OCI-LY1 (cell line): ENCODE data around the gene CCDC187.

Source experiments
- H2AFZ ChIP-seq: fragments of 200-600 bp; sonication (generic), shearing (Covaris generic); 2 replicates; pipeline ENCODE4 v1.6.0; 2014; ENCODE audit warnings: antibody characterized with exemption, mild to moderate bottlenecking, low read length
- H3F3A ChIP-seq: fragments of 200-600 bp; sonication (generic), shearing (Covaris generic); 2 replicates; pipeline ENCODE4 v1.6.0; 2014; ENCODE audit warnings: mild to moderate bottlenecking, antibody characterized with exemption, low read length, moderate library complexity; ENCODE audit not compliant: insufficient read depth
- H3K27ac ChIP-seq: fragments of 200-600 bp; sonication (generic); 2 replicates; pipeline ENCODE4 v1.5.1; 2014; ENCODE audit warnings: low read length, mixed run types, mild to moderate bottlenecking, low read depth; ENCODE audit not compliant: poor library complexity, severe bottlenecking
- H3K27me3 ChIP-seq: fragments of 200-600 bp; sonication (generic); 2 replicates; pipeline ENCODE4 v1.6.0; 2014; ENCODE audit warnings: antibody characterized with exemption, mild to moderate bottlenecking, low read length, moderate library complexity; ENCODE audit not compliant: insufficient read depth
- H3K36me3 ChIP-seq: fragments of 200-600 bp; sonication (generic); 2 replicates; pipeline ENCODE4 v1.6.1; 2014; ENCODE audit warnings: mild to moderate bottlenecking, antibody characterized with exemption, low read length, moderate library complexity, mixed read lengths; ENCODE audit not compliant: insufficient read depth
- H3K4me1 ChIP-seq: fragments of 200-600 bp; sonication (generic); 2 replicates; pipeline ENCODE4 v1.5.1; 2014; ENCODE audit warnings: mild to moderate bottlenecking, low read length, moderate library complexity; ENCODE audit not compliant: insufficient read depth, severe bottlenecking
- H3K4me2 ChIP-seq: fragments of 200-600 bp; sonication (generic), shearing (Covaris generic); 2 replicates; pipeline ENCODE4 v1.6.1; 2014; ENCODE audit warnings: low read length
- H3K4me3 ChIP-seq: fragments of 200-600 bp; sonication (generic); 2 replicates; pipeline ENCODE4 v1.5.1; 2014; ENCODE audit warnings: low read length, low read depth, mild to moderate bottlenecking, mixed read lengths; ENCODE audit not compliant: poor library complexity, severe bottlenecking
- H3K79me2 ChIP-seq: fragments of 200-600 bp; shearing (Covaris generic); 2 replicates; pipeline ENCODE4 v1.6.1; 2016; ENCODE audit warnings: mixed run types, low read length, mixed read lengths; ENCODE audit not compliant: insufficient read depth
- H3K9ac ChIP-seq: fragments of 200-600 bp; sonication (generic), shearing (Covaris generic); 2 replicates; pipeline ENCODE4 v1.6.1; 2014; ENCODE audit warnings: mild to moderate bottlenecking, low read length, mixed read lengths
- H3K9me2 ChIP-seq: fragments of 200-600 bp; sonication (generic), shearing (Covaris generic); 2 replicates; pipeline ENCODE4 v1.6.1; 2014; ENCODE audit warnings: low read depth, mild to moderate bottlenecking, low read length, mixed read lengths
- H3K9me3 ChIP-seq: fragments of 200-600 bp; shearing (Covaris generic); 2 replicates; pipeline ENCODE4 v1.6.1; 2014; ENCODE audit warnings: low read length, mixed read lengths
- H4K20me1 ChIP-seq: fragments of 200-600 bp; sonication (generic), shearing (Covaris generic); 2 replicates; pipeline ENCODE4 v1.6.0; 2016; ENCODE audit warnings: mild to moderate bottlenecking, low read length; ENCODE audit not compliant: insufficient read depth
- CTCF ChIP-seq: fragments of 200-600 bp; sonication (generic), shearing (Covaris generic); IDR thresholded peaks from 2 replicates; pipeline ENCODE4 v1.5.1; 2017; ENCODE audit warnings: mild to moderate bottlenecking, antibody characterized with exemption, low read length, moderate library complexity, mixed read lengths
- EZH2 ChIP-seq: fragments of 200-600 bp; sonication (generic), shearing (Covaris generic); IDR thresholded peaks from 2 replicates; pipeline ENCODE4 v1.8.0; 2017; ENCODE audit warnings: borderline replicate concordance, mixed run types, mild to moderate bottlenecking, antibody characterized with exemption, low read length, moderate library complexity, mixed read lengths

CCDC187 gene

GRCh38 chr9:136284951-136285350 lies 18.9 kb downstream of the CCDC187 start:
- Histone ChIP-seq H2AFZ (no peak overlapping the region), H3K4me1 (peaks cover 3% of the 10 kb centered on the region), H3K36me3 (no peaks in the 10 kb centered on the region), H3K79me2 (no peaks in the 10 kb centered on the region), H3K27ac (no peak overlapping the region), H3K9ac (no peak overlapping the region), H3K4me3 (no peak overlapping the region), H3K9me2 (no peaks in the 10 kb centered on the region), H3F3A (no peaks in the 10 kb centered on the region), H3K27me3 (peaks cover 17% of the 10 kb centered on the region; the same call in 1 of the 2 replicates), H3K9me3 (no peaks in the 10 kb centered on the region), H3K4me2 (no peak overlapping the region), H4K20me1 (no peaks in the 10 kb centered on the region)
- no peak for TF ChIP-seq EZH2

GRCh38 chr9:136284311-136284710 lies 19.6 kb downstream of the CCDC187 start:
- Histone ChIP-seq H4K20me1 (no peaks in the 10 kb centered on the region), H2AFZ (no peak overlapping the region), H3K36me3 (no peaks in the 10 kb centered on the region), H3K9ac (no peak overlapping the region), H3K79me2 (no peaks in the 10 kb centered on the region), H3K27me3 (peaks cover 20% of the 10 kb centered on the region; the same call in 1 of the 2 replicates), H3F3A (no peaks in the 10 kb centered on the region), H3K4me3 (no peak overlapping the region), H3K4me2 (no peak overlapping the region), H3K27ac (no peak overlapping the region), H3K9me3 (no peaks in the 10 kb centered on the region), H3K9me2 (no peaks in the 10 kb centered on the region), H3K4me1 (peaks cover 3% of the 10 kb centered on the region)
- TF ChIP-seq EZH2 (no peak), CTCF (no peak)

- Histone ChIP-seq H3K36me3 (no peaks in the 10 kb centered on the region), H3K27me3 (peaks cover 24% of the 10 kb centered on the region; the same call in 1 of the 2 replicates), H3K79me2 (no peaks in the 10 kb centered on the region), H3K9me3 (no peaks in the 10 kb centered on the region), H3K9ac (no peak overlapping the region), H2AFZ (no peak overlapping the region), H4K20me1 (no peaks in the 10 kb centered on the region), H3K4me1 (peaks cover 3% of the 10 kb centered on the region), H3F3A (no peaks in the 10 kb centered on the region), H3K9me2 (no peaks in the 10 kb centered on the region), H3K4me3 (no peak overlapping the region), H3K27ac (no peak overlapping the region), H3K4me2 (no peak overlapping the region)
- peak; percentile 87 for TF ChIP-seq CTCF
- TF ChIP-seq EZH2: no peak
Observed at GRCh38 chr9:136283291-136284235, 20.3 kb downstream of the CCDC187 start.
